GM12878 (cell line): ENCODE measurements around the gene AAGAB. TPM values are rescaled to one million over a fixed set of nuclear protein-coding genes. Genes with fewer than 3 reads are reported as not detected.
A peak's percentile ranks its signal among the peaks of the same experiment; 100 is the strongest.

Experiments
- ATAC-seq: fragments of 200-7000 bp; cut with Tn5 transposase; 3 replicates; pipeline ENCODE4 v1.9.1; 2020; ENCODE audit warnings: mild to moderate bottlenecking, moderate library complexity
- BruUV-seq: library from RNA; stranded (reverse); fragments of 400-500 nt; replicated peaks from 2 replicates; lab custom pipeline; 2021; lab: Mats Ljungman, UMichigan
- CTCF ChIA-PET: fragments of 300-600 bp; sonication (Branson Sonifier 250); formaldehyde crosslinking; extraction: SDS; loops from one replicate; lab custom pipeline; 2021; ENCODE audit warnings: inconsistent platforms; lab: Yijun Ruan, JAX
- POLR2A ChIA-PET: fragments of 350-600 bp; formaldehyde crosslinking; extraction: SDS; loops from one replicate; lab custom pipeline; 2021; ENCODE audit warnings: inconsistent platforms; lab: Charles Lee
- RAD21 ChIA-PET: fragments of 300-600 bp; sonication (Branson Sonifier 250); formaldehyde crosslinking; loops from one replicate; lab custom pipeline; 2023; ENCODE audit warnings: antibody characterized with exemption; ENCODE audit not compliant: unreplicated experiment; lab: Charles Lee
- SMC1A ChIA-PET: fragments of 300-600 bp; sonication (Branson Sonifier 250); formaldehyde crosslinking; loops from one replicate; lab custom pipeline; 2023; ENCODE audit not compliant: unreplicated experiment, uncharacterized antibody; lab: Charles Lee
- DNase-seq: peaks from one replicate; pipeline ENCODE4 v3.0.0-alpha.2; 2011; ENCODE audit warnings: low read depth, low spot score
- FAIRE-seq: peaks from 3 replicates; lab custom pipeline; 2011; peaks lifted over from hg19 to GRCh38; lab: Jason Lieb, UNC
- H2AFZ ChIP-seq: 2 replicates; pipeline ENCODE4 v1.6.0; 2011; ENCODE audit warnings: low read depth, low read length, control low read depth; ENCODE audit not compliant: control insufficient read depth
- H3K27ac ChIP-seq: 2 replicates; pipeline ENCODE4 v1.5.1; 2011; ENCODE audit warnings: control low read depth; ENCODE audit not compliant: control insufficient read depth, insufficient read depth
- H3K27me3 ChIP-seq, 2 experiments: replicated peaks in 1 of 2; 2 replicates each; pipeline versions ENCODE4 v1.6.0 to v1.6.1; 2011; ENCODE audit warnings: low read length in 1 of 2; ENCODE audit not compliant: control insufficient read depth in 2 of 2, insufficient read depth in 2 of 2
- H3K36me3 ChIP-seq, 2 experiments: 2 replicates each; pipeline ENCODE4 v1.5.1; 2011; ENCODE audit warnings: low read length in 1 of 2; ENCODE audit not compliant: control insufficient read depth in 2 of 2, insufficient read depth in 2 of 2
- H3K4me1 ChIP-seq: 2 replicates; pipeline ENCODE4 v1.6.1; 2011; ENCODE audit warnings: mild to moderate bottlenecking, low read length, moderate library complexity, mixed read lengths; ENCODE audit not compliant: control insufficient read depth, insufficient read depth
- H3K4me2 ChIP-seq: 2 replicates; pipeline ENCODE4 v1.6.0; 2011; ENCODE audit warnings: control low read depth; ENCODE audit not compliant: control insufficient read depth, insufficient read depth
- H3K4me3 ChIP-seq: fragments of 200-600 bp; sonication (generic); 2 replicates; pipeline ENCODE4 v1.5.1; 2016
- H3K79me2 ChIP-seq: 2 replicates; pipeline ENCODE4 v1.6.0; 2011; ENCODE audit warnings: low read length; ENCODE audit not compliant: control insufficient read depth, insufficient read depth
- H3K9ac ChIP-seq: 2 replicates; pipeline ENCODE4 v1.8.0; 2011; ENCODE audit warnings: low read length, control low read depth, mixed read lengths; ENCODE audit not compliant: control insufficient read depth, insufficient read depth
- H3K9me3 ChIP-seq: replicated peaks from 3 replicates; pipeline ENCODE4 v1.5.1; 2011; ENCODE audit warnings: mild to moderate bottlenecking, low read length; ENCODE audit not compliant: control insufficient read depth, insufficient read depth
- H4K20me1 ChIP-seq: 2 replicates; pipeline ENCODE4 v1.6.0; 2011; ENCODE audit not compliant: control insufficient read depth, insufficient read depth
- HDAC2 ChIP-seq: fragments of 200-600 bp; sonication (generic); IDR thresholded peaks from 2 replicates; pipeline ENCODE4 v1.6.1; 2017
- MTA3 ChIP-seq: IDR thresholded peaks from 2 replicates; pipeline ENCODE4 v1.6.1; 2012; ENCODE audit warnings: low read length, inconsistent platforms, borderline replicate concordance
- POLR2A ChIP-seq: IDR thresholded peaks from 2 replicates; pipeline ENCODE4 v1.6.1; 2011; ENCODE audit warnings: low read depth, mild to moderate bottlenecking, low read length
- RELA ChIP-seq: fragments of 450-650 bp; IDR thresholded peaks from 2 replicates; pipeline ENCODE4 v1.8.0; 2014; ENCODE audit warnings: borderline replicate concordance; ENCODE audit not compliant: partially characterized antibody
- RUNX3 ChIP-seq: IDR thresholded peaks from 2 replicates; pipeline ENCODE4 v1.6.1; 2012; ENCODE audit warnings: low read length, inconsistent platforms
- TCF3 ChIP-seq: IDR thresholded peaks from 2 replicates; pipeline ENCODE4 v1.6.1; 2012; ENCODE audit warnings: low read depth, mild to moderate bottlenecking, low read length, borderline replicate concordance; ENCODE audit not compliant: insufficient read depth
- ZBED1 ChIP-seq: IDR thresholded peaks from 2 replicates; pipeline ENCODE4 v1.6.1; 2016; ENCODE audit warnings: borderline replicate concordance
- WGBS: methylation state at CpG from one replicate; pipeline ENCODE4 v1.1.6; 2016; ENCODE audit warnings: low lambda C conversion rate; ENCODE audit not compliant: insufficient replicate concordance, insufficient coverage; ENCODE audit errors: missing lambda C conversion rate; 5-methylcytosine and 5-hydroxymethylcytosine counted together
- in situ Hi-C: fragments of 300-500 bp; cut with MboI; formaldehyde crosslinking; loops from 9 replicates; pipeline ENCODE4 v1.14.3; 2018; ENCODE audit warnings: mixed read lengths
- intact Hi-C: fragments of 100-400 bp; cut with micrococcal nuclease; formaldehyde crosslinking; loops from one replicate; pipeline ENCODE4 v1.14.2; 2022; ENCODE audit not compliant: unreplicated experiment
- polyA plus RNA-seq, 11 experiments: library from polyadenylated mRNA; depleted of rRNA in 4 of 11; unstranded in 6 of 11; stranded (reverse) in 5 of 11; fragments of >200 nt; fragmentation: Nextera tagmentation in 4 of 11; fragmentation: Illumina TruSeq in 1 of 11; extraction: Ambion mirVana in 4 of 11; extraction: Trizol in 1 of 11; gene quantifications; 1 replicate in 1 of 11; 2 replicates in 10 of 11; pipeline versions ENCODE4 v1.2.1 to v1.2.3, GENCODE V29; 2011 to 2016; ENCODE audit warnings: inconsistent platforms in 2 of 11, missing spikeins in 2 of 11, low read depth in 1 of 11
- total RNA-seq, 4 experiments: library from RNA; depleted of rRNA in 3 of 4; stranded (reverse); fragments of >200 nt in 3 of 4; fragmentation: Illumina TruSeq in 1 of 4; extraction: Trizol in 1 of 4; gene quantifications; 2 replicates each; pipeline versions ENCODE4 v1.2.1 to v1.2.3, GENCODE V29; 2013 to 2021

AAGAB gene
- total and polyA plus RNA-seq, 10 of the 15 experiments (the other 5 are each of a cell fraction or from before 2014, with no cell fraction given) = 11.4 to 62.3 (median 38.0) TPM

DNA sequence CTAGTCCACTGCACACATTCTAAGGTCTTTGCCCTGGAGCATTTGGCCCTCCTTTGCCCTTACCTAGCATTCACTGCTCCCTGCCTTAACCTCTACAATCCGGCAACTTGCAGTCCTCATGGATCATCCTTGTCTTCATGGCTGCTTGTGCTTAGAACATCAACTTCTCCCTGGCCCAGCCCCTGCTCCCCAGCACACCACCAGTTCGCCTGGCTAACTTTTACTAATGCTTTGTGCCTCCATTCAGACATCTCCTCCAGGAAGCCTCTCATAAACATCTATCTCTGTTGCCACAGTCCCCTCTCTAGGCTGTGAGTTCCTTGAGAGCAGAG, 57.1 kb downstream of the AAGAB start:
- TF ChIP-seq TCF3 (no peak), POLR2A (peak; percentile 11; the same call in 1 of the 2 replicates)
- intact Hi-C loops = loop anchor here (5.0 kb wide), 1 partner anchor 245 kb away; no protein-coding TSS in a partner anchor
- 96% methylated on average over 2 of the region's 2 CpGs for WGBS
- ATAC-seq (no peak), FAIRE-seq (no peak), DNase-seq (no peak)
- H3K79me2 ChIP-seq = no peaks in the 10 kb centered on the region
- no peak overlapping the region for H3K9ac ChIP-seq
- SMC1A ChIA-PET = no interaction called here
- H3K27ac ChIP-seq = no peak overlapping the region
- no peaks in the 10 kb centered on the region for H4K20me1 ChIP-seq
- no TSS peak for BruUV-seq
- peaks cover 3 to 14% of the 10 kb centered on the region in 2 experiments; a peak in 3 of 4 replicates for H3K36me3 ChIP-seq
- POLR2A ChIA-PET = no interaction called here
- RAD21 ChIA-PET = no interaction called here
- H3K27me3 ChIP-seq = no peaks in the 10 kb centered on the region
- no peak overlapping the region for H3K4me2 ChIP-seq
- no peak overlapping the region for H2AFZ ChIP-seq
- CTCF ChIA-PET = no interaction called here
- H3K4me3 ChIP-seq = no peak overlapping the region
- no peaks in the 10 kb centered on the region; the same call in 2 of the 3 replicates for H3K9me3 ChIP-seq
- in situ Hi-C loops = no loop called here
- H3K4me1 ChIP-seq = peaks cover 9% of the 10 kb centered on the region

GRCh38 chr15:67196672-67197363, 57.6 kb downstream of the AAGAB start:
- no peak for FAIRE-seq
- no peak; the same call in 1 of the 3 replicates for ATAC-seq

More at GRCh38 chr15:67196672-67197363, 57.6 kb downstream of the AAGAB start:
- Histone ChIP-seq H3K9ac (no peak overlapping the region), H3K36me3 (peaks cover 6 to 9% of the 10 kb centered on the region in 2 experiments; a peak in 3 of 4 replicates), H3K27ac (no peak overlapping the region), H3K4me1 (peaks cover 9% of the 10 kb centered on the region), H2AFZ (no peak overlapping the region), H3K4me2 (no peak overlapping the region)
- ChIA-PET CTCF (interaction anchor here (0.6 kb wide), 1 partner anchor 77 kb away, joined by 4 read pairs; no protein-coding TSS in a partner anchor), RAD21 (no interaction called here)
- intact Hi-C loops = loop anchor here (5.0 kb wide), 1 partner anchor 245 kb away; no protein-coding TSS in a partner anchor
- 86% methylated on average over 8 of the region's 8 CpGs for WGBS
- DNase-seq = no peak
- no peak for TF ChIP-seq RELA
- 0 out of 2 replicates have a peak, but pooled peaks have one; percentile 2 for TF ChIP-seq RUNX3
- peak; percentile 49; the same call in 1 of the 2 replicates for TF ChIP-seq POLR2A
- TF ChIP-seq ZBED1 = 0 out of 2 replicates have a peak, but pooled peaks have one; percentile 3
- peak; percentile 83 for TF ChIP-seq MTA3
- TF ChIP-seq HDAC2 = no peak
- TF ChIP-seq, all 136 proteins: peak for 4
- no peaks in the 10 kb centered on the region; the same call in 2 of the 3 replicates for H3K9me3 ChIP-seq
- POLR2A ChIA-PET = no interaction called here
- H3K4me3 ChIP-seq = no peak overlapping the region
- H3K27me3 ChIP-seq = no peaks in the 10 kb centered on the region
- BruUV-seq = no TSS peak
- H3K79me2 ChIP-seq = no peaks in the 10 kb centered on the region
- in situ Hi-C loops = no loop called here
- SMC1A ChIA-PET = interaction anchor here (0.6 kb wide), 1 partner anchor 62 kb away, joined by 3 read pairs; no protein-coding TSS in a partner anchor
- H4K20me1 ChIP-seq = no peaks in the 10 kb centered on the region
